Mucosa of descending colon (tissue), 3 donors: ENCODE results near the gene CCSER1. TPM values are rescaled to one million over a fixed set of nuclear protein-coding genes. Genes with fewer than 3 reads are reported as not detected.
"Not testable (repeated sequence)": the region's sequence is repeated elsewhere in the genome, so short reads cannot be mapped to it uniquely, and the experiment has no call there.

Experiments
- ATAC-seq: fragments of 200-7000 bp; cut with Tn5 transposase; one replicate; pipeline ENCODE4 v1.9.1; 2020; ENCODE audit warnings: mild to moderate bottlenecking, moderate library complexity
- DNase-seq, 3 donors: peaks; one replicate each; pipeline ENCODE4 v3.0.0-alpha.2; 2020
- H3K36me3 ChIP-seq: fragments of 200-600 bp; one replicate; pipeline ENCODE4 v1.8.0; 2021; ENCODE audit warnings: low read depth, mild to moderate bottlenecking
- H3K4me1 ChIP-seq: fragments of 200-600 bp; one replicate; pipeline ENCODE4 v1.8.0; 2021; ENCODE audit warnings: low read depth, mild to moderate bottlenecking
- H3K4me3 ChIP-seq: fragments of 200-600 bp; one replicate; pipeline ENCODE4 v1.8.0; 2021; ENCODE audit warnings: mild to moderate bottlenecking
- H3K9me3 ChIP-seq: fragments of 200-600 bp; one replicate; pipeline ENCODE4 v1.8.0; 2021; ENCODE audit warnings: mild to moderate bottlenecking
- intact Hi-C, 2 donors: fragments of 100-400 bp; cut with DNase I in 1 of 2; cut with micrococcal nuclease in 1 of 2; formaldehyde crosslinking; loops; one replicate each; pipeline versions ENCODE4 v1.11.0 to v1.11.1; 2022; cut with DNase I, micrococcal nuclease
- total RNA-seq, 3 donors: library from RNA; stranded (reverse); fragmentation: NEBNext Ultra II Directional in 2 of 3; extraction: Animal tissue kit (Norgen Biotek cat#: 25700) in 2 of 3; gene quantifications; one replicate each; pipeline versions ENCODE4 v1.2.1 to v1.2.4, GENCODE V29; 2021 to 2023
- TF ChIP-seq, protein P1 (sequence below): fragments of 200-600 bp; IDR thresholded peaks from one replicate; pipeline ENCODE4 v1.8.0; 2022; ENCODE audit warnings: antibody characterized with exemption, mild to moderate bottlenecking
- donor health status: DM: no; HTN: no; CAD: no; lungs with moderate emphysema.
- donor health status: DM: no; HTN: no; CAD: no.
- donor health status: DM: no; HTN: yes; CAD: no.

Gene CCSER1
- total RNA-seq, 3 donors from 2014 or later: 11.1 to 32.4 (median 13.3) TPM

DNA sequence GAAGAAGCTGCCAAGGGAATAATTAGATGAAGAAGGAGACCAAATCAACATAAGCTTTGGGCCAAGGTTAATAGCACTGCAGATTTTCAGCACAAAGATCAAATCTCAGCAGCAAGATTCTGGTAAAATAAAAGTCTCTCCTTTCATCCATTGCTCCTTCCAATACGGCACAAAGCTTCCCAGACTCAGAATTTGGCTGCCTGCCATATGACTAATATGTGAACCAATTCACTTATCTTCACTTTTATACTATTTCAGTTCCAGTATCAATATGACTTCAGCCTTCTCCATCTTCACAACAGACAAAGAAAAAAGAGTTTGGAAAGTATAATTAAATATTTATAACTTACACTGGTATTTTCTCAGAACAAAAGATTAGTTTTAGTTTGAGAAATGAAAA lies 1198.3 kb downstream of the CCSER1 start:
- Histone ChIP-seq H3K4me3 (no peak overlapping the region), H3K36me3 (no peaks in the 10 kb centered on the region), H3K4me1 (no peaks in the 10 kb centered on the region), H3K9me3 (peaks cover 26% of the 10 kb centered on the region)
- DNase-seq (no peak), ATAC-seq (no peak)
- TF ChIP-seq, protein P1, sequence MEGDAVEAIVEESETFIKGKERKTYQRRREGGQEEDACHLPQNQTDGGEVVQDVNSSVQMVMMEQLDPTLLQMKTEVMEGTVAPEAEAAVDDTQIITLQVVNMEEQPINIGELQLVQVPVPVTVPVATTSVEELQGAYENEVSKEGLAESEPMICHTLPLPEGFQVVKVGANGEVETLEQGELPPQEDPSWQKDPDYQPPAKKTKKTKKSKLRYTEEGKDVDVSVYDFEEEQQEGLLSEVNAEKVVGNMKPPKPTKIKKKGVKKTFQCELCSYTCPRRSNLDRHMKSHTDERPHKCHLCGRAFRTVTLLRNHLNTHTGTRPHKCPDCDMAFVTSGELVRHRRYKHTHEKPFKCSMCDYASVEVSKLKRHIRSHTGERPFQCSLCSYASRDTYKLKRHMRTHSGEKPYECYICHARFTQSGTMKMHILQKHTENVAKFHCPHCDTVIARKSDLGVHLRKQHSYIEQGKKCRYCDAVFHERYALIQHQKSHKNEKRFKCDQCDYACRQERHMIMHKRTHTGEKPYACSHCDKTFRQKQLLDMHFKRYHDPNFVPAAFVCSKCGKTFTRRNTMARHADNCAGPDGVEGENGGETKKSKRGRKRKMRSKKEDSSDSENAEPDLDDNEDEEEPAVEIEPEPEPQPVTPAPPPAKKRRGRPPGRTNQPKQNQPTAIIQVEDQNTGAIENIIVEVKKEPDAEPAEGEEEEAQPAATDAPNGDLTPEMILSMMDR: no peak
- intact Hi-C loops: no loop called here

- H3K4me1 ChIP-seq, H3K4me3 ChIP-seq, ATAC-seq, DNase-seq, intact Hi-C loops, H3K36me3 ChIP-seq: not testable (repeated sequence)
- H3K9me3 ChIP-seq: peaks cover 26% of the 10 kb centered on the region
These were observed 1199.0 kb downstream of the CCSER1 start for GRCh38 chr4:91326167-91326566.

- H3K9me3 ChIP-seq: peaks cover 26% of the 10 kb centered on the region
- TF ChIP-seq, protein P1: no peak
- H3K4me3 ChIP-seq: no peak overlapping the region
- H3K4me1 ChIP-seq: no peaks in the 10 kb centered on the region
- no peaks in the 10 kb centered on the region for H3K36me3 ChIP-seq
- intact Hi-C loops: no loop called here
- no peak for ATAC-seq
- no peak for DNase-seq
These were observed 1203.5 kb downstream of the CCSER1 start for GRCh38 chr4:91330555-91331137.

DNA sequence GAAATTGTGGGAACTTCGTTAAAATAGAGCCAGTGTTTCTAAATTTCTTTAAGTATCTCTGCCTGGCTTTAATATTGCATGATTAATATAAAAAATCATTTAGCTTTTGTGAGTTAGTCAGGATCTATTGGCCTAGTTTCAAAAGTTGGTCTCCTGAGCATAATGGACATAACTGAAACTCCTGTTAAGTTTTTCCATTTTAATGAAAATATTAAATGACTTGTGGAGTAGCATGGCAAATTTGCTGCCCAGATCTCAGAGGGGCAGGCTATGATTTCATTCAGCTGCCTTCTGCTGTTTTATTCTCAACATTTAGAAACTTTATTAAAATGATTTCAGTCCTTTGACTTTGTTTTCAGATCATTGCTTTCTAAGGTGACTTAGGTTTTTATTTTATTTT lies 1213.6 kb downstream of the CCSER1 start:
- ATAC-seq (no peak), DNase-seq (no peak)
- intact Hi-C loops: no loop called here
- no peaks in the 10 kb centered on the region for H3K4me1 ChIP-seq
- TF ChIP-seq, protein P1: no peak
- no peaks in the 10 kb centered on the region for H3K36me3 ChIP-seq
- H3K4me3 ChIP-seq: no peak overlapping the region
- no peaks in the 10 kb centered on the region for H3K9me3 ChIP-seq

DNA sequence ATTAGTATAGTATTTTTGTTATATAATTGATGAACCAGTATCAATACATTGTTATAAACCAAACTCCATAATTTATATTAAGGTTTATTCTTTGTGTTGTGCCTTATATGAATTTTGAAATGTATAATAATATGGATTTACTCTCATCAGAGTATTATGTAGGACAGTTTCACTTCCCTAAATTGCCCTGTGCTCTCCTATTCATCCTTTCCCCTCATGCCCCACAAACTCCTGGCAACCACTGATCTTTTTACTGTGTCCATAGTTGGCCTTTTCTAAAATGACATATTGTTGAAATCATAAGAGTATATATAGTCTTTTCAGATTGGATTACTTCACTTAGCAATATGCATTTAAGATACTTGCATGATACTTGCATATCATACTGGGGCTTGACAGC lies 1218.4 kb downstream of the CCSER1 start:
- H3K4me1 ChIP-seq: no peaks in the 10 kb centered on the region
- intact Hi-C loops: no loop called here
- ATAC-seq (no peak), DNase-seq (no peak)
- TF ChIP-seq, protein P1: no peak
- no peaks in the 10 kb centered on the region for H3K9me3 ChIP-seq
- no peak overlapping the region for H3K4me3 ChIP-seq
- no peaks in the 10 kb centered on the region for H3K36me3 ChIP-seq

- H3K4me1 ChIP-seq, H3K4me3 ChIP-seq, H3K9me3 ChIP-seq, H3K36me3 ChIP-seq, DNase-seq, intact Hi-C loops, ATAC-seq: not testable (repeated sequence)
These were observed 1229.3 kb downstream of the CCSER1 start for GRCh38 chr4:91356496-91356895.

- ATAC-seq, H3K36me3 ChIP-seq, DNase-seq, H3K4me1 ChIP-seq, H3K4me3 ChIP-seq, H3K9me3 ChIP-seq, intact Hi-C loops: not testable (repeated sequence)
These were observed 1230.8 kb downstream of the CCSER1 start for GRCh38 chr4:91358016-91358415.

DNA sequence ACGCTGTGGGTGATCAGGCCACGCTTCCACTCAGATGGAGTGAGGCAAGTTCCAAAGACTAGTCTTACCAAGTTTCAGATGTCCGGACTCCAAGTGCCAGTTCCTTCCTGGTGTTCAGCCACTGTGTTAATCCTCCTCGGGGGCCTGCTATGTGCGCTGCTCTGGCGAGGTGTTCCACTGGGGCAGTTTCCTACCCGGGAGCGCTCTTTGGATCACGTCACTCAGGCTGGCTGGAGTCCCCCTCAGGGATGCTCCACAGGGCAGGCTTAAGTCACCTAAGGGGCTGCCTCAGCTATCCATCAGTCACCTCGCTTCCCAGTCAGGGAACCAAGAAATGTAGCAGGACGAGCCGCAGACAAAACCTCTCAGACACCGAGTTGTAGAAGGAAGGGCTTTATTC lies 1231.4 kb downstream of the CCSER1 start:
- H3K4me3 ChIP-seq, H3K9me3 ChIP-seq, intact Hi-C loops, ATAC-seq, H3K36me3 ChIP-seq, H3K4me1 ChIP-seq: not testable (repeated sequence)
- DNase-seq: peak in 2 of 3 donors; percentile 2 to 25
